ENCODE data around the gene DPP4.
A peak's percentile ranks its signal among the peaks of the same experiment; 100 is the strongest.

Gene DPP4
- total RNA-seq: 0.38 to 7.2 (median 2.3) reads per million in 18 experiments

- peak in 1 of 2 donors; percentile 36 for DNase-seq
Observed at GRCh38 chr2:162073888-162074631, at the start of gene DPP4. TSS of gene DPP4 (minus strand) at chr2:162074215. CDS start at chr2:162073981, 234 bp downstream.

DNA sequence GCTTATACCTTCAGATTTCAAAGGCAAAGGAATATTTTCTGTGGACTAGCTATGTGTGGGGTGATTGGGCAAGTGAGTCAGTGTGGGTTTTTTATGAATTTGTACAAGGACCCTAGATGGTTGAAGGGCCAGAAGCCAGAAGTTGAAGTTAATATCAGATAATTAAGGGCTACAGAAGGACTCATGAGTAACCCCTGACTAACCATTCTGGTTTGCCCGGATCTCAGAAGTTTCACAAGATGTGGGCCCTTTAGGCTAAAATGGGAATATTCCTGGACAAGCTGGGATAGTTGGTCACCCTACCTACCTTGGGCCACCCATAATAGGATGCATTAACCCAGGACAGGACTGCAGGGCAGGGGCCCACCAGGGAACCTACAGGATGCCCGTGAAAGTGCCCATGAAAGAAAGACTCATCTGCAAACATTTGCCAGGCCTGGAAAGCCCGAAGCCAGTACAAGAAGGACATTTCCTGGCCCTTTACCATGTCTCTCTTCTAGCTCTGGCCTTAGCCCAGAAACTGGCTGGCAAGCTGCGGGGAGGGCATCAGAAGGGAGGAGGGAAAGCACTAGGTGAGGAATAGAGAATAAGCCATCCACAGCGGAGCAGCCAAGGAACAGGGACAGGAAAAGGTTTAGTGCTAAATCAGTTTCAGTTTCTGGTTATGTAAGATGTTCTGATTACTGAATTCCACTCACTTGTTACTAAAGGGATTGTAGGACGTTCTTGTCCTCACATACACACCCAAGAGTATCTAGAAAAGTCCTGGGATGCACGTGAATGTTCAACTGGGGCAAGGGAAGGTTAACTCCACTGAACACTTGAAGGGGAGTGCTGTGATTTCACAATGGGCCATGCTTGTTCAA is 44.4 kb upstream of the DPP4 start:
- peak in 1 of 2 donors; percentile 28 for DNase-seq

- DNase-seq: no peak
Observed at GRCh38 chr2:162116352-162116751, 42.3 kb upstream of the DPP4 start.

- DNase-seq: no peak
Observed at GRCh38 chr2:162115076-162115475, 41.1 kb upstream of the DPP4 start.

DNA sequence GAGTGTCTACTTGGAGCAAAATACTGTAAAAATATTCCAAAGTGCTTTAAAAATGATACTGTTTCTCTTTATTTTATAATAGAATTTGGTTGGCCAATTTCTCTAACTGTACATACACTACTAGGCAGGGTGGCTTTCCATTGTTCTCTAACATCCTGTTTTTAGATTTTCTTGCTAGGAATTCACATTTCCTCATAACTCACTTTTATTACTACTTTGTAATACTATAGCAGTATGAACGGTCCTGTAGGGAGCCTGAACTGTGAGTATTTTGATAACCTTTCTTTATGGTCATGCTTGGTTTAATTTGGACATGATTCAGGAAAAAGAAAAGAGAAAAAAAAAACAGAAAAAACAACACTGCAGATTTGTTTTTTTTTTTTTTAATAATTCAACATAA is 40.3 kb upstream of the DPP4 start:
- DNase-seq: peak in 1 of 2 donors; percentile 61

- DNase-seq: peak; percentile 82 to 86
Observed at GRCh38 chr2:162113776-162114168, 39.8 kb upstream of the DPP4 start.

DNA sequence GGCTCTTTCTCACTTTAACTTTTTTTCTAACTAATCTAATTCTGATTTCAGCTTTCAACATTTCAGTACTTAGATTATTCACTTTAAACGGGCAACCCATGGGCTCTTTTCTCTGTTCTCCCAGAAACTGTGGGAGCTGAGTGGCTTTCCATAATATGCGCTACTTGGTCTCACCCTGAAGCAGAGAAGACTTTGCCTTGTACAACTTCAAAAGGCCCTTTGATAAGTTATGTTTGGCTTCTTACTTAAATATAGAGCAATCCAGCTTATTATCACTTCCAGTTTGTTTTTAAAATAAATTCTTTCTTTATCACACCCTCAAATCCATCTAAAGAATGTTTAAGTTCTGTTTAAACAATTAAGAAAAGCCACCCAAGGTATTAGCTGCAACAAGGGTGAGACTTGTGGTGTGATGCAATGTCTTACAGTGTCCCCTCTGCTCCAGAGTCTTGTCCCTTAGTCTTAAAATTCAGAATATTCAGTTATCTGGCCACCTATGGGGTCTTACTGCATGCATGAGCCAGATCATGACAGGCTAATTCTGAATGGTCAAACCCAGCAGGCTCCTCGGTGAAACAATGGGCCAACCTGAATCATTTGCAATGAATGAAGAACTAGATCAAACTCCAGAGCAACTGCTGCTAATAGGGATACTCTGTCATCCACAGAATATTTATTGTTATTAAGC is 39.2 kb upstream of the DPP4 start:
- DNase-seq: no peak

DNA sequence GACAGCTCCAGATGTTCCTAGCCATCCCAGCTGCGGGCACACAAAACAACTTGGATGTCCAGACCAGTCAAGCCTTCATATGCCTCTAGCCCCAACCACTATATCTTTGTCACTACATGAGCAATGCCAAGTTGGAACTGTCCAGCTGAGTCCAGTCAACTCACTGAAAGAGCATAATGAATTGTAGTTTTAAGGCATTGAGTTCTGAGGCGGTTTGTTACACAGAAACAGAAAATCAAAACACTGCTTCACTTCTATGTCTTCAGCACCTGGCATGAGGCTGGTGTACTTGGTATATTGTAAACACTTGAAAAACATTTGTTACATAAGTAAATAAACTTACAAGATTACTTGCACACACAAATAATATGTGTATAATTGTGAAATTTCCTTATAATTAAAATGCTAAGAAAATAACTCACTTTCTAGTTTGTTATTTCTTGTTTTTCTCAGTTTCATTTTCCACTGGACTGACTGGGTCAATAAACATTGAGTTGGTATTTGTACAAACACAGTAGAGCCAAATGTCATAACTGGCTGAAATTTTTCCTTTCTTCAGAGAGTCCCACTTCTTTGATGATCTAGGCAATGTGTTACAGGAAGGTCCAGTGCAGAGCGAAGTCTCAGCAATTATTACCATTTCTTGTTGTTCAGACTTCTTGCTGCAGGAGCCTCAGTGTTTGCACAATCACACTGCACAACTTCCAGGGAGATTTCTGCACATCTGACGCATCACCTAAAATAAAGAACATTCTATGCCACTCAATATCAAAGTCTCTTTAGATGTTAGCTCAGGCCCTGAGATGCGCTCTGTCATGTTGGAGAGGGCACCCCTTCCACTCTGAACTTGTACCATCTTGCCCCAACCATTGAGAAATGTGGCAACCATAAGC is 38.2 kb upstream of the DPP4 start:
- peak; percentile 76 for DNase-seq

DNA sequence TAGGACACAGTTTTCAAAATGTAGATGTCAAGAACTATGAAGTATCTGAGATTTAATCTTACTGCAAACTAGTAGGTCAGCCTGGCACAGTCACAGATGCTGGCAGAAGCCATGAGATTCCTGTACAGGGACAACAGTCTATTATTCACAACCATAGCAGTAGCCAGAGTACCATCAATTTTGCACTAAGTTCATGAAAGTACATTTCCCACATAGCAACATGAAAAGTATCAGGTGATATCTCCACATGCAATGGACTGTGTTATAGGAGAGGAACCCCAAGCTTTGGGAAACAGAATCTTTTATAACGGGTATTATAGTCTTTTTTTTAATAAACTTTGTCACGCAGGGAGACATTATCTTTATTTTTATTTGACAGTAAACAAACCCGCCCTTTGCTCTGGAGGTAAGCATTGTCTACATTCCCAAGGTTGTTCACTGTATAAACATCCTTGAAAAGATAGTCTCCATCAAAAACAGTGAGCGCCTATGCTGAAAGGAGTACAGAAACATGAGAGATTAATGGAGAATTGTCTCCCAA is 33.4 kb upstream of the DPP4 start:
- no peak for DNase-seq

- DNase-seq: no peak
Observed at GRCh38 chr2:162106746-162107145, 32.7 kb upstream of the DPP4 start.

- DNase-seq: no peak
Observed at GRCh38 chr2:162106146-162106551, 32.1 kb upstream of the DPP4 start.

GRCh38 chr2:162103443-162104009 is 29.5 kb upstream of the DPP4 start:
- DNase-seq: no peak

DNA sequence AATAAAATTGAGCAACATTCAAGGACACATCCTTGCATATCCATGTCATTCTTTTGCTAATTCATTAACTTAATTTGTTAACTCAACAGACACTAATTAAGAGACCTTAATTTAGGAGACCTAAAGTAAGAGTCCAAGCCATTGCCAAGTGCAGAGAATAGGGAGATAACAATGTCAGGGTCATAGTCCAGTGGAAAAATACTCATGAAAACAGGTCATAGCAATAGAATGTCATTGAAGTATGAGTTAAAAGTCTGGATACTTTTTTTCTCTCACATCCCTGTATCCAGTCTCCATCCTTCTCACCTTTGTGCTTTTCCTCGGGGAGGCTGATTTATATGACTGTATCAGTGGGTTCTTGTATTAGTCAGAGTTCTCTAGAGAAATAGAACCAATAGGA is 26.6 kb upstream of the DPP4 start:
- DNase-seq: no peak

- DNase-seq: no peak
Observed at GRCh38 chr2:162099836-162100235, 25.8 kb upstream of the DPP4 start.

DNA sequence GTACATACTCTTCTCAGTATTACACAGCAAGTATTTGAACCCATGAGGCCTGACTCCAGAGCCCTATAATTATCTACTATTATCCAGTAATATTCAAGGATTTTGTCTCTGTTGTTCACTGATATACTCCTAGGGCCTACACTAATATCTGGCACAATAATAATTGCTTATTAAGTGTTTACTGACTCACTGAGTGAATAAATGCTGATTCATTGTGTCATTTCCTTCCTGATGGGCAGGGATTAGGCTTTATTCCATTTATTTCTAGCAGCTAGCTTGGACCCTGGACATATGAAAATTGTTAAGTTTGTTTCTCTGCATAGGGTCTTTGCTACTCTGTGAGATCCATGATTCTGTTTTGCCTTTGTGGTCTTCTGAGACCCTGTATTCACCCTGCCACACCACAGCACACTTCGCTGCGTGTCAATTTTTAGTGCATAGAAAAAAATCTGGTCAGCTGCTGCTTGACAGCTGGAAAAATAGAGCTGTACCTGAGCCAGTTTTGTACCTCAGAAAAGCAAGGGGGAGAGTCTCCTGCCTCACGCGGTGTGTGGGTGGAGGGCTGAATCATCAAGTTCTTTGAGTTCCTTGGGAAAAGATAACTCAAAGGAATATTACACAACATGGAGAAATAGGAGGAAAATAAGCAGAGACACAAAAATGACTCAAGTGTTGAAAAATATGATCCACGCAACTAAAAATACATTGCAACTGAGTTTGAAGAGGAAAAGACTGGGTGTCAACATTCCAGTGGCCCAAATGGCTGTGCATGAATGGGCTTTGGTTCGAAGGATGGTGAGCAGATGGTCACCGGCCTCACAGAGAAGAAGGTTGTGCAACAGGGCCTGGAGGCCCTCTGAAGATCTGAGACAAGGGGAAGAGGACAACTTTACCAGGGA is 18.9 kb upstream of the DPP4 start:
- DNase-seq: peak; percentile 78 to 87

DNA sequence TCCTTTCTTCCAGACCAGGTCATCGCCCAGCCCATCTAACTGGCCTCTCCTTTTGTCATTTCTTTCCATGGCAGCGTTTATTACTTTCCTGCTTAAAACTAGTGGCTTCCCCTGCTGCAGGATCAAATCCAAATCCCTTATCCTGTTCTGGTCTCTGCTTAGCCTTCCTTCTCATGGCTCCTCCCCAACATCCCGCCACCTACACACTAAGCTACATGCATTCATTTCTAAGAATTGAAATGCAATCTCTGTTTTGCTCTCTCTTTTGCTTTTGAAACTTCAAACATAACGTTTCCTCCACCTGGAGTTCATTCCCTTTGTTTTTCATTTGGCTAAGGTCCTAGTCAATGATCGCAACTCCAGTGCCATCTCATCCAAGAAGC is 18.0 kb upstream of the DPP4 start:
- DNase-seq: peak in 1 of 2 donors; percentile 11

- DNase-seq: no peak
Observed at GRCh38 chr2:162091325-162092007, 17.5 kb upstream of the DPP4 start.

- DNase-seq: no peak
Observed at GRCh38 chr2:162090109-162090508, 16.1 kb upstream of the DPP4 start.

GRCh38 chr2:162086904-162087303 is 12.9 kb upstream of the DPP4 start:
- no peak for DNase-seq

All from inflammatory macrophage (primary cell).